HepG2 (cell line): Measurements from ENCODE around the gene CDKN3. TPM values are rescaled to one million over a fixed set of nuclear protein-coding genes. Genes with fewer than 3 reads are reported as not detected.

Experiments
- DPF2 ChIP-seq: sonication (generic); formaldehyde crosslinking; IDR thresholded peaks from 2 replicates; pipeline ENCODE4 v1.4.0; 2020; ENCODE audit warnings: mild to moderate bottlenecking, low read depth, missing genetic modification reagents, borderline replicate concordance
- ERF ChIP-seq: IDR thresholded peaks from 2 replicates; pipeline ENCODE4 v1.6.1; 2018; ENCODE audit warnings: missing biosample characterization, missing genetic modification reagents
- ETV6 ChIP-seq: sonication (generic); formaldehyde crosslinking; conservative IDR thresholded peaks from 2 replicates; pipeline ENCODE4 v1.4.0; 2020; ENCODE audit warnings: missing genetic modification reagents
- FOSL1 ChIP-seq: sonication (generic); formaldehyde crosslinking; IDR thresholded peaks from 2 replicates; pipeline ENCODE4 v1.9.0; 2021; ENCODE audit warnings: missing genetic modification reagents, borderline replicate concordance
- HIVEP1 ChIP-seq: sonication (generic); formaldehyde crosslinking; IDR thresholded peaks from 2 replicates; pipeline ENCODE4 v1.4.0; 2020; ENCODE audit warnings: mild to moderate bottlenecking, missing genetic modification reagents
- KDM5B ChIP-seq: sonication (generic); formaldehyde crosslinking; IDR thresholded peaks from 2 replicates; pipeline ENCODE4 v1.4.0; 2020; ENCODE audit warnings: missing genetic modification reagents, mild to moderate bottlenecking, borderline replicate concordance
- KLF12 ChIP-seq: sonication (generic); formaldehyde crosslinking; IDR thresholded peaks from 2 replicates; pipeline ENCODE4 v1.4.0; 2020; ENCODE audit warnings: missing genetic modification reagents, borderline replicate concordance
- MIER2 ChIP-seq: IDR thresholded peaks from 2 replicates; pipeline ENCODE4 v1.6.1; 2016; ENCODE audit warnings: missing biosample characterization, missing genetic modification reagents
- NCOR1 ChIP-seq: fragments of 200-600 bp; sonication (generic); IDR thresholded peaks from 2 replicates; pipeline ENCODE4 v1.7.0; 2017; ENCODE audit warnings: antibody characterized with exemption, low read length, borderline replicate concordance
- PHB2 ChIP-seq: fragments of 450-650 bp; IDR thresholded peaks from 2 replicates; pipeline ENCODE4 v1.6.1; 2018; ENCODE audit not compliant: partially characterized antibody
- PTBP1 ChIP-seq: fragments of 200-400 bp; formaldehyde crosslinking; IDR thresholded peaks from 2 replicates; pipeline ENCODE4 v1.6.1; 2018; ENCODE audit warnings: low read length, low read depth; ENCODE audit not compliant: poor library complexity, severe bottlenecking
- RFXAP ChIP-seq: sonication (generic); formaldehyde crosslinking; IDR thresholded peaks from 2 replicates; pipeline ENCODE4 v1.4.0; 2020; ENCODE audit warnings: missing genetic modification reagents, borderline replicate concordance
- SNAI1 ChIP-seq: sonication (generic); formaldehyde crosslinking; IDR thresholded peaks from 2 replicates; pipeline ENCODE4 v1.5.0; 2020; ENCODE audit warnings: mild to moderate bottlenecking, missing genetic modification reagents, borderline replicate concordance
- SOX6 ChIP-seq, 2 experiments: fragments of 450-650 bp in 1 of 2; sonication (generic) in 1 of 2; formaldehyde crosslinking in 1 of 2; IDR thresholded peaks; 2 replicates each; pipeline versions ENCODE4 v1.4.0 to v1.6.1; 2017 to 2020; ENCODE audit warnings: antibody characterized with exemption in 1 of 2, mild to moderate bottlenecking in 1 of 2, missing genetic modification reagents in 1 of 2
- TGIF2 ChIP-seq: IDR thresholded peaks from 2 replicates; pipeline ENCODE4 v1.6.1; 2016; ENCODE audit warnings: control low read depth, missing compliant biosample characterization
- U2AF2 ChIP-seq: fragments of 200-400 bp; formaldehyde crosslinking; IDR thresholded peaks from 2 replicates; pipeline ENCODE4 v1.6.1; 2017; ENCODE audit warnings: low read depth, mild to moderate bottlenecking, low read length
- ZFP82 ChIP-seq: sonication (generic); formaldehyde crosslinking; IDR thresholded peaks from 2 replicates; pipeline ENCODE4 v1.5.1; 2020; ENCODE audit warnings: mild to moderate bottlenecking, missing genetic modification reagents, borderline replicate concordance
- ZMYM3 ChIP-seq: sonication (generic); formaldehyde crosslinking; IDR thresholded peaks from 2 replicates; pipeline ENCODE4 v1.5.1; 2020; ENCODE audit warnings: mild to moderate bottlenecking, missing genetic modification reagents
- ZNF30 ChIP-seq: sonication (generic); formaldehyde crosslinking; IDR thresholded peaks from 2 replicates; pipeline ENCODE4 v1.5.0; 2020; ENCODE audit warnings: mild to moderate bottlenecking, missing genetic modification reagents
- ZNF44 ChIP-seq: sonication (generic); formaldehyde crosslinking; IDR thresholded peaks from 2 replicates; pipeline ENCODE4 v1.5.1; 2020; ENCODE audit warnings: mild to moderate bottlenecking, missing genetic modification reagents
- ZNF569 ChIP-seq: sonication (generic); formaldehyde crosslinking; IDR thresholded peaks from 2 replicates; pipeline ENCODE4 v1.5.0; 2020; ENCODE audit warnings: mild to moderate bottlenecking, missing genetic modification reagents, moderate library complexity, borderline replicate concordance
- ZNF598 ChIP-seq: sonication (generic); formaldehyde crosslinking; IDR thresholded peaks from 2 replicates; pipeline ENCODE4 v1.5.1; 2020; ENCODE audit warnings: mild to moderate bottlenecking, missing genetic modification reagents, borderline replicate concordance
- ZNF605 ChIP-seq: sonication (generic); formaldehyde crosslinking; IDR thresholded peaks from 2 replicates; pipeline ENCODE4 v1.8.0; 2022; ENCODE audit warnings: mild to moderate bottlenecking, missing genetic modification reagents
- ZNF629 ChIP-seq: sonication (generic); formaldehyde crosslinking; conservative IDR thresholded peaks from 2 replicates; pipeline ENCODE4 v1.5.0; 2020; ENCODE audit warnings: missing genetic modification reagents
- ZNF766 ChIP-seq: sonication (generic); formaldehyde crosslinking; IDR thresholded peaks from 2 replicates; pipeline ENCODE4 v1.5.0; 2020; ENCODE audit warnings: missing genetic modification reagents, borderline replicate concordance
- ZNF773 ChIP-seq: sonication (generic); formaldehyde crosslinking; IDR thresholded peaks from 2 replicates; pipeline ENCODE4 v1.4.0; 2020; ENCODE audit warnings: missing genetic modification reagents, borderline replicate concordance
- polyA plus RNA-seq, 8 experiments: library from polyadenylated mRNA; depleted of rRNA in 3 of 8; stranded (reverse) in 7 of 8; unstranded in 1 of 8; fragments of >200 nt; fragmentation: Illumina TruSeq in 4 of 8; extraction: Trizol in 4 of 8; gene quantifications; 2 replicates each; pipeline versions ENCODE4 v1.2.1 to v1.2.3, GENCODE V29; 2011 to 2016; ENCODE audit warnings: low read depth in 4 of 8, missing spikeins in 1 of 8, mixed read lengths in 1 of 8; ENCODE audit not compliant: insufficient read depth in 1 of 8
- total RNA-seq, 5 experiments: library from RNA; depleted of rRNA; stranded (reverse); fragments of >200 nt; fragmentation: Illumina TruSeq; extraction: Trizol; gene quantifications; 2 replicates each; pipeline ENCODE4 v1.2.3, GENCODE V29; 2016; ENCODE audit warnings: low read depth in 1 of 5
- TF ChIP-seq, protein P1 (sequence below): sonication (generic); formaldehyde crosslinking; IDR thresholded peaks from 2 replicates; pipeline ENCODE4 v1.5.1; 2020; ENCODE audit warnings: missing genetic modification reagents, mild to moderate bottlenecking, borderline replicate concordance
- TF ChIP-seq, protein P2 (sequence below): IDR thresholded peaks from 2 replicates; pipeline ENCODE4 v1.6.1; 2016; ENCODE audit warnings: missing genetic modification reagents, missing compliant biosample characterization
- TF ChIP-seq, protein P3 (sequence below): sonication (generic); formaldehyde crosslinking; IDR thresholded peaks from 2 replicates; pipeline ENCODE4 v1.8.0; 2023; ENCODE audit warnings: mild to moderate bottlenecking, missing genetic modification reagents
- TF ChIP-seq, protein P4 (sequence below): IDR thresholded peaks from 2 replicates; pipeline ENCODE4 v1.6.1; 2012; ENCODE audit warnings: inconsistent platforms

Gene CDKN3
- total and polyA plus RNA-seq, 2 of the 13 experiments (the other 11 are each of a cell fraction or from before 2014, with no cell fraction given) = 63.0 to 88.9 TPM

DNA sequence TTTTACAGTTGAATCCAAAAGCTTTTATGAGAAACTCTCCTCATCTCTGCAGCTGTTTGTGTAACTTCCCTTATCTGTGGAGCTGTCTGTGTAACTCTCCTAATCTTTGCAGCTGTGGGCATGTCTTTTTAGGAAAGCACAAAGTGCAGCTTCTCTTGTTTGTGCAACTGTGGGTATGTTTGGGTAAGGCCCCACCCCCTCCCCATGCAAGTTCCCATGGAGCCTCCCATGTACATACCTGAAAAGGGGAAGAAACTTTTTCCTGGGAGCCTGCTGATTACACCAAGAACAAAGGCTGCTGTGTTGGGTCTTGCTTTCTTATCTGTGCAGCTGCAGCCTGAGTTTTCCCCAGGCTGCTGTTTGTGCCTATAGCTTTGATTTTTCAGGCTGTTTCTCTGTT, 42.7 kb upstream of the CDKN3 start (continued):
- TF ChIP-seq, protein P1, sequence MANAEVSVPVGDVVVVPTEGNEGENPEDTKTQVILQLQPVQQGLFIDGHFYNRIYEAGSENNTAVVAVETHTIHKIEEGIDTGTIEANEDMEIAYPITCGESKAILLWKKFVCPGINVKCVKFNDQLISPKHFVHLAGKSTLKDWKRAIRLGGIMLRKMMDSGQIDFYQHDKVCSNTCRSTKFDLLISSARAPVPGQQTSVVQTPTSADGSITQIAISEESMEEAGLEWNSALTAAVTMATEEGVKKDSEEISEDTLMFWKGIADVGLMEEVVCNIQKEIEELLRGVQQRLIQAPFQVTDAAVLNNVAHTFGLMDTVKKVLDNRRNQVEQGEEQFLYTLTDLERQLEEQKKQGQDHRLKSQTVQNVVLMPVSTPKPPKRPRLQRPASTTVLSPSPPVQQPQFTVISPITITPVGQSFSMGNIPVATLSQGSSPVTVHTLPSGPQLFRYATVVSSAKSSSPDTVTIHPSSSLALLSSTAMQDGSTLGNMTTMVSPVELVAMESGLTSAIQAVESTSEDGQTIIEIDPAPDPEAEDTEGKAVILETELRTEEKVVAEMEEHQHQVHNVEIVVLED = 0 out of 2 replicates have a peak, but pooled peaks have one; percentile 11
- no peak for TF ChIP-seq ZNF766 (CRISPR knock-in tag)
- TF ChIP-seq TGIF2 (CRISPR knock-in tag) = peak; percentile 48; the same call in 1 of the 2 replicates
- TF ChIP-seq, protein P2, sequence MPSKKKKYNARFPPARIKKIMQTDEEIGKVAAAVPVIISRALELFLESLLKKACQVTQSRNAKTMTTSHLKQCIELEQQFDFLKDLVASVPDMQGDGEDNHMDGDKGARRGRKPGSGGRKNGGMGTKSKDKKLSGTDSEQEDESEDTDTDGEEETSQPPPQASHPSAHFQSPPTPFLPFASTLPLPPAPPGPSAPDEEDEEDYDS = peak; percentile 70; the same call in 1 of the 2 replicates
- TF ChIP-seq ETV6 = no peak
- no peak for TF ChIP-seq U2AF2
- TF ChIP-seq SNAI1 = no peak
- no peak for TF ChIP-seq PHB2
- TF ChIP-seq ZMYM3 (CRISPR knock-in tag) = peak; percentile 91
- no peak for TF ChIP-seq ZNF598 (CRISPR knock-in tag)
- no peak for TF ChIP-seq ZNF30 (CRISPR knock-in tag)
- 0 out of 2 replicates have a peak, but pooled peaks have one; percentile 10 for TF ChIP-seq KLF12 (CRISPR knock-in tag)
- TF ChIP-seq, protein P3, sequence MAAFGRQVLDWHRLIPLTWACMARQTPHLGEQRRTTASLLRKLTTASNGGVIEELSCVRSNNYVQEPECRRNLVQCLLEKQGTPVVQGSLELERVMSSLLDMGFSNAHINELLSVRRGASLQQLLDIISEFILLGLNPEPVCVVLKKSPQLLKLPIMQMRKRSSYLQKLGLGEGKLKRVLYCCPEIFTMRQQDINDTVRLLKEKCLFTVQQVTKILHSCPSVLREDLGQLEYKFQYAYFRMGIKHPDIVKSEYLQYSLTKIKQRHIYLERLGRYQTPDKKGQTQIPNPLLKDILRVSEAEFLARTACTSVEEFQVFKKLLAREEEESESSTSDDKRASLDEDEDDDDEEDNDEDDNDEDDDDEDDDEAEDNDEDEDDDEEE (CRISPR knock-in tag) = no peak; the same call in 1 of the 2 replicates
- TF ChIP-seq ZNF569 (CRISPR knock-in tag) = no peak
- peak; percentile 40; the same call in 1 of the 2 replicates for TF ChIP-seq ZNF629 (CRISPR knock-in tag)
- TF ChIP-seq ZNF44 (CRISPR knock-in tag) = no peak
- TF ChIP-seq DPF2 (CRISPR knock-in tag) = peak; percentile 94
- TF ChIP-seq SOX6 (IDR thresholded peaks at IDR 0.05) = no peak
- TF ChIP-seq SOX6 (CRISPR knock-in tag; IDR thresholded peaks at IDR 0.05) = peak; percentile 98
- 0 out of 2 replicates have a peak, but pooled peaks have one; percentile 22 for TF ChIP-seq FOSL1 (CRISPR knock-in tag)
- peak; percentile 65; the same call in 1 of the 2 replicates for TF ChIP-seq RFXAP (CRISPR knock-in tag)
- TF ChIP-seq ERF = peak; percentile 87
- peak; percentile 64; the same call in 1 of the 2 replicates for TF ChIP-seq MIER2 (CRISPR knock-in tag)
- TF ChIP-seq PTBP1 = no peak
- no peak for TF ChIP-seq KDM5B (CRISPR knock-in tag)
- no peak for TF ChIP-seq ZNF773 (CRISPR knock-in tag)
- peak; percentile 60; the same call in 1 of the 2 replicates for TF ChIP-seq HIVEP1
- no peak for TF ChIP-seq ZFP82 (CRISPR knock-in tag)
- TF ChIP-seq, protein P4, sequence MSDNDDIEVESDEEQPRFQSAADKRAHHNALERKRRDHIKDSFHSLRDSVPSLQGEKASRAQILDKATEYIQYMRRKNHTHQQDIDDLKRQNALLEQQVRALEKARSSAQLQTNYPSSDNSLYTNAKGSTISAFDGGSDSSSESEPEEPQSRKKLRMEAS = peak; percentile 60
- TF ChIP-seq ZNF605 (CRISPR knock-in tag) = peak; percentile 80
- TF ChIP-seq NCOR1 = peak; percentile 100
